Measurements from ENCODE around the gene CDH20.

CDH20 gene

DNA sequence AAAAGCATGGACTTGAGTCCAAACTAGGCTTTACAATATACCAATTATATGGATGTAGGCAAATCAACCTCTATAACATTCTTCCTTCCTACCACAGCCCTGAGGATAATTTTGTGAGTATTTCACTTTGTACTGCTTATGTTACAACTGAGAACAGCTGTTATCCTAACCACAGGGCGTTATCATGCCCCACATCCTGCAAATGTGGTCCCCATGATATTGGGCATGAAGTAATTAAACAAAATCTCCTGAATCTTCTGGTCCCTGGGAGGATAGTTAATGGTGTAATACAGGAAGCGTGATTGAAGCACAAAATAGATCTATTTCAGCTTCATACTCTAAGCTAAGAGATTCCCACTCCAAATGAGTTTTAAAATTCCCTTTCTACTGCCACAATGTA lies 223.6 kb downstream of the CDH20 start:
- no peaks in the 10 kb centered on the region for H3K36me3 ChIP-seq (ENCODE audit: low read length)
- no peaks in the 10 kb centered on the region for H3K79me2 ChIP-seq (ENCODE audit: insufficient read depth, low read length)
- H3K9ac ChIP-seq (ENCODE audit: low read length) = no peak overlapping the region
- no peak overlapping the region for H3K27ac ChIP-seq (ENCODE audit: low read depth, low read length)
- H3K4me3 ChIP-seq (ENCODE audit: insufficient read depth, low read length, poor library complexity, severe bottlenecking) = no peak overlapping the region
- no peaks in the 10 kb centered on the region; the same call in 1 of the 2 replicates for H3K9me2 ChIP-seq (replicated peaks; ENCODE audit: insufficient read depth, low read length)
- TF ChIP-seq, protein P1, sequence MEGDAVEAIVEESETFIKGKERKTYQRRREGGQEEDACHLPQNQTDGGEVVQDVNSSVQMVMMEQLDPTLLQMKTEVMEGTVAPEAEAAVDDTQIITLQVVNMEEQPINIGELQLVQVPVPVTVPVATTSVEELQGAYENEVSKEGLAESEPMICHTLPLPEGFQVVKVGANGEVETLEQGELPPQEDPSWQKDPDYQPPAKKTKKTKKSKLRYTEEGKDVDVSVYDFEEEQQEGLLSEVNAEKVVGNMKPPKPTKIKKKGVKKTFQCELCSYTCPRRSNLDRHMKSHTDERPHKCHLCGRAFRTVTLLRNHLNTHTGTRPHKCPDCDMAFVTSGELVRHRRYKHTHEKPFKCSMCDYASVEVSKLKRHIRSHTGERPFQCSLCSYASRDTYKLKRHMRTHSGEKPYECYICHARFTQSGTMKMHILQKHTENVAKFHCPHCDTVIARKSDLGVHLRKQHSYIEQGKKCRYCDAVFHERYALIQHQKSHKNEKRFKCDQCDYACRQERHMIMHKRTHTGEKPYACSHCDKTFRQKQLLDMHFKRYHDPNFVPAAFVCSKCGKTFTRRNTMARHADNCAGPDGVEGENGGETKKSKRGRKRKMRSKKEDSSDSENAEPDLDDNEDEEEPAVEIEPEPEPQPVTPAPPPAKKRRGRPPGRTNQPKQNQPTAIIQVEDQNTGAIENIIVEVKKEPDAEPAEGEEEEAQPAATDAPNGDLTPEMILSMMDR (IDR thresholded peaks at IDR 0.05; ENCODE audit: insufficient read depth, low read length, poor library complexity, severe bottlenecking) = no peak
- TF ChIP-seq EZH2phosphoT487 (conservative IDR thresholded peaks at IDR 0.05; ENCODE audit: low read length) = no peak
- no peak overlapping the region for H3K4me2 ChIP-seq (ENCODE audit: low read depth, low read length, poor library complexity, severe bottlenecking)
- H4K20me1 ChIP-seq (ENCODE audit: low read depth, low read length) = no peaks in the 10 kb centered on the region
- H3K27me3 ChIP-seq (ENCODE audit: low read length) = no peaks in the 10 kb centered on the region
- no peak overlapping the region for H2AFZ ChIP-seq (ENCODE audit: low read depth, low read length, severe bottlenecking)
- no peaks in the 10 kb centered on the region for H3F3A ChIP-seq (ENCODE audit: insufficient read depth)
- no peaks in the 10 kb centered on the region for H3K9me3 ChIP-seq (ENCODE audit: insufficient read depth, low read length)

- Histone ChIP-seq H3K79me2 (ENCODE audit: insufficient read depth, low read length) (no peaks in the 10 kb centered on the region), H2AFZ (ENCODE audit: low read depth, low read length, severe bottlenecking) (no peak overlapping the region), H3K4me2 (ENCODE audit: low read depth, low read length, poor library complexity, severe bottlenecking) (no peak overlapping the region), H3K27me3 (ENCODE audit: low read length) (no peaks in the 10 kb centered on the region), H3K36me3 (ENCODE audit: low read length) (no peaks in the 10 kb centered on the region), H3K4me3 (ENCODE audit: insufficient read depth, low read length, poor library complexity, severe bottlenecking) (no peak overlapping the region), H3K27ac (ENCODE audit: low read depth, low read length) (no peak overlapping the region), H3K9ac (ENCODE audit: low read length) (no peak overlapping the region), H3K9me2 (replicated peaks; ENCODE audit: insufficient read depth, low read length) (no peaks in the 10 kb centered on the region), H3K9me3 (ENCODE audit: insufficient read depth, low read length) (no peaks in the 10 kb centered on the region), H3F3A (ENCODE audit: insufficient read depth) (no peaks in the 10 kb centered on the region), H4K20me1 (ENCODE audit: low read depth, low read length) (no peaks in the 10 kb centered on the region)
- TF ChIP-seq EZH2phosphoT487 (conservative IDR thresholded peaks at IDR 0.05; ENCODE audit: low read length) = no peak
- TF ChIP-seq, protein P1 (IDR thresholded peaks at IDR 0.05; ENCODE audit: insufficient read depth, low read length, poor library complexity, severe bottlenecking) = no peak
These were observed 236.1 kb downstream of the CDH20 start for GRCh38 chr18:61569176-61569892.

DNA sequence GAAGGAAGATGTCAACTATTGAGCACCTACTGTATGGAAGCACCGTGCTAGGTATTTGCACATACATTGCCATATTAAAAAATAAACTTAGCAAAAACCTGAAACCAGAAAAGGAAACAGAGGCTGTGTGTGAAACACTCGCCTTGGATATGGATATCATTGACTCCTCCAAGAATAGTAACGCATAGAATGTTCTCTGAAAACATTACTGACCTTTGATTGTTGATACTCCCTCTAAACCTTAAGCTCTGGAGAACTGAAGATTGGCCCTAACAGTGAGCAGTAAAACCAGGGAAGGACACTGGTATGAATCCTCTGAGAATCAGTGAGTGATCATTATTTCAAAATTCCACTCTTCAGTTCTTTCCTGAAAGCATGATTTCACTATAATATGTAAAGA lies 236.8 kb downstream of the CDH20 start:
- no peaks in the 10 kb centered on the region for H4K20me1 ChIP-seq (ENCODE audit: low read depth, low read length)
- H3F3A ChIP-seq (ENCODE audit: insufficient read depth) = no peaks in the 10 kb centered on the region
- no peak overlapping the region for H3K9ac ChIP-seq (ENCODE audit: low read length)
- no peak overlapping the region for H2AFZ ChIP-seq (ENCODE audit: low read depth, low read length, severe bottlenecking)
- no peaks in the 10 kb centered on the region for H3K79me2 ChIP-seq (ENCODE audit: insufficient read depth, low read length)
- H3K36me3 ChIP-seq (ENCODE audit: low read length) = no peaks in the 10 kb centered on the region
- no peak overlapping the region for H3K4me2 ChIP-seq (ENCODE audit: low read depth, low read length, poor library complexity, severe bottlenecking)
- H3K27me3 ChIP-seq (ENCODE audit: low read length) = no peaks in the 10 kb centered on the region
- TF ChIP-seq, protein P1 (IDR thresholded peaks at IDR 0.05; ENCODE audit: insufficient read depth, low read length, poor library complexity, severe bottlenecking) = no peak
- TF ChIP-seq EZH2phosphoT487 (conservative IDR thresholded peaks at IDR 0.05; ENCODE audit: low read length) = no peak
- no peaks in the 10 kb centered on the region for H3K9me2 ChIP-seq (replicated peaks; ENCODE audit: insufficient read depth, low read length)
- H3K27ac ChIP-seq (ENCODE audit: low read depth, low read length) = no peak overlapping the region
- no peak overlapping the region for H3K4me3 ChIP-seq (ENCODE audit: insufficient read depth, low read length, poor library complexity, severe bottlenecking)
- no peaks in the 10 kb centered on the region for H3K9me3 ChIP-seq (ENCODE audit: insufficient read depth, low read length)
